HuH-7 (cell line): ENCODE measurements around the gene HNRNPD.
"Not testable (repeated sequence)": the region's sequence is repeated elsewhere in the genome, so short reads cannot be mapped to it uniquely, and the experiment has no call there.

ENCODE experiments used
- DNase-seq: peaks from one replicate; pipeline ENCODE4 v3.0.0; 2011; ENCODE audit warnings: low spot score

Gene HNRNPD

GRCh38 chr4:82373816-82374625, at the start of gene HNRNPD:
HNRNPD (minus strand) TSS chr4:82373991; CDS start chr4:82373678, 313 bp downstream.
- peak; percentile 87 for DNase-seq

GRCh38 chr4:82422616-82423015, 48.8 kb upstream of the HNRNPD start:
- no peak for DNase-seq

- DNase-seq: no peak
These were observed 48.2 kb upstream of the HNRNPD start for GRCh38 chr4:82421796-82422560.

GRCh38 chr4:82419451-82419850, 45.7 kb upstream of the HNRNPD start:
- DNase-seq: no peak

GRCh38 chr4:82415922-82416365, 42.2 kb upstream of the HNRNPD start:
- no peak for DNase-seq

- DNase-seq: not testable (repeated sequence)
These were observed 41.3 kb upstream of the HNRNPD start for GRCh38 chr4:82415061-82415460.

GRCh38 chr4:82403725-82404124, 29.9 kb upstream of the HNRNPD start:
- DNase-seq: no peak

GRCh38 chr4:82402196-82402775, 28.5 kb upstream of the HNRNPD start:
- no peak for DNase-seq

- no peak for DNase-seq
These were observed 27.8 kb upstream of the HNRNPD start for GRCh38 chr4:82401600-82401999.

GRCh38 chr4:82398263-82398662, 24.5 kb upstream of the HNRNPD start:
- DNase-seq: no peak

- DNase-seq: no peak
These were observed 23.7 kb upstream of the HNRNPD start for GRCh38 chr4:82397527-82397926.

GRCh38 chr4:82394896-82395295, 21.1 kb upstream of the HNRNPD start:
- DNase-seq: no peak

- DNase-seq: not testable (repeated sequence)
These were observed 16.3 kb upstream of the HNRNPD start for GRCh38 chr4:82390061-82390460.

- no peak for DNase-seq
These were observed 14.6 kb upstream of the HNRNPD start for GRCh38 chr4:82388405-82388804.

GRCh38 chr4:82386312-82386711, 12.5 kb upstream of the HNRNPD start:
- not testable (repeated sequence) for DNase-seq

GRCh38 chr4:82382751-82383150, 9.0 kb upstream of the HNRNPD start:
- no peak for DNase-seq

- DNase-seq: no peak
These were observed 8.0 kb upstream of the HNRNPD start for GRCh38 chr4:82381661-82382296.

- DNase-seq: no peak
These were observed 7.4 kb upstream of the HNRNPD start for GRCh38 chr4:82381235-82381634.

GRCh38 chr4:82380831-82381230, 7.0 kb upstream of the HNRNPD start:
- no peak for DNase-seq

- DNase-seq: no peak
These were observed 6.6 kb upstream of the HNRNPD start for GRCh38 chr4:82380344-82380743.

- DNase-seq: no peak
These were observed 2.3 kb upstream of the HNRNPD start for GRCh38 chr4:82376109-82376508.

- DNase-seq: no peak
These were observed 340 bp downstream of the HNRNPD start for GRCh38 chr4:82373486-82373815.
